Mesendoderm (in vitro differentiated cells): ENCODE results near the gene LOC128125822. TPM values are rescaled to one million over a fixed set of nuclear protein-coding genes. Genes with fewer than 3 reads are reported as not detected.

ENCODE experiments used
- DNase-seq: peaks from one replicate; pipeline ENCODE4 v3.0.0; 2013
- H2AK5ac ChIP-seq: 2 replicates; pipeline ENCODE4 v1.6.1; 2013; ENCODE audit warnings: low read length, inconsistent platforms
- H2BK120ac ChIP-seq: 2 replicates; pipeline ENCODE4 v1.6.1; 2013; ENCODE audit warnings: low read depth, mild to moderate bottlenecking, low read length, moderate library complexity, mixed read lengths
- H2BK15ac ChIP-seq: replicated peaks from 2 replicates; pipeline ENCODE4 v1.6.1; 2013; ENCODE audit warnings: low read depth, mild to moderate bottlenecking, moderate library complexity
- H2BK5ac ChIP-seq: 2 replicates; pipeline ENCODE4 v1.6.1; 2013; ENCODE audit warnings: low read length, inconsistent platforms
- H3K18ac ChIP-seq: 2 replicates; pipeline ENCODE4 v1.6.1; 2013; ENCODE audit warnings: mild to moderate bottlenecking, low read length, mixed read lengths
- H3K23ac ChIP-seq: one replicate; pipeline ENCODE4 v1.6.1; 2013; ENCODE audit warnings: low read length
- H3K27ac ChIP-seq: 2 replicates; pipeline ENCODE4 v1.5.1; 2013; ENCODE audit warnings: low read depth, mild to moderate bottlenecking, inconsistent platforms, low read length, moderate library complexity
- H3K27me3 ChIP-seq: 2 replicates; pipeline ENCODE4 v1.6.1; 2013; ENCODE audit warnings: low read length, control low read depth, mild to moderate bottlenecking, inconsistent platforms; ENCODE audit not compliant: insufficient read depth, poor library complexity
- H3K36me3 ChIP-seq: 2 replicates; pipeline ENCODE4 v1.6.1; 2013; ENCODE audit warnings: low read length, inconsistent platforms; ENCODE audit not compliant: control insufficient read depth, insufficient read depth
- H3K4ac ChIP-seq: one replicate; pipeline ENCODE4 v1.6.1; 2013; ENCODE audit warnings: low read depth, mild to moderate bottlenecking, low read length, moderate library complexity
- H3K4me1 ChIP-seq: 2 replicates; pipeline ENCODE4 v1.6.1; 2013; ENCODE audit warnings: low read depth, low read length, inconsistent platforms; ENCODE audit not compliant: control insufficient read depth
- H3K4me2 ChIP-seq: 2 replicates; pipeline ENCODE4 v1.6.1; 2013; ENCODE audit warnings: low read length
- H3K4me3 ChIP-seq: 2 replicates; pipeline ENCODE4 v1.5.1; 2013; ENCODE audit warnings: mild to moderate bottlenecking, low read length
- H3K56ac ChIP-seq: one replicate; pipeline ENCODE4 v1.6.1; 2013; ENCODE audit warnings: low read length
- H3K79me1 ChIP-seq: 2 replicates; pipeline ENCODE4 v1.6.1; 2013; ENCODE audit warnings: low read length, inconsistent platforms
- H3K79me2 ChIP-seq: 2 replicates; pipeline ENCODE4 v1.6.1; 2013; ENCODE audit warnings: mild to moderate bottlenecking, low read length; ENCODE audit not compliant: control insufficient read depth, insufficient read depth
- H3K9ac ChIP-seq: 2 replicates; pipeline ENCODE4 v1.6.1; 2013; ENCODE audit warnings: low read length, inconsistent platforms
- H4K5ac ChIP-seq: one replicate; pipeline ENCODE4 v1.6.1; 2013; ENCODE audit warnings: low read length
- H4K8ac ChIP-seq: one replicate; pipeline ENCODE4 v1.6.1; 2013; ENCODE audit warnings: low read depth, mild to moderate bottlenecking, control low read depth, low read length, moderate library complexity
- WGBS: extraction: QIAGEN DNeasy Blood & Tissue Kit; methylation state at CpG from one replicate; pipeline ENCODE4 v1.1.7; 2013; ENCODE audit warnings: low lambda C conversion rate, missing lambda C conversion rate; ENCODE audit not compliant: insufficient coverage; ENCODE audit errors: extremely low coverage; 5-methylcytosine and 5-hydroxymethylcytosine counted together
- small RNA-seq: library from polyadenylated mRNA; stranded (forward); fragments of <200 nt; extraction: miRNeasy Mini kit (QIAGEN cat#:217004); gene quantifications from one replicate; pipeline ENCODE3, GENCODE V24; 2013; ENCODE audit not compliant: insufficient read depth

Gene LOC128125822

DNA sequence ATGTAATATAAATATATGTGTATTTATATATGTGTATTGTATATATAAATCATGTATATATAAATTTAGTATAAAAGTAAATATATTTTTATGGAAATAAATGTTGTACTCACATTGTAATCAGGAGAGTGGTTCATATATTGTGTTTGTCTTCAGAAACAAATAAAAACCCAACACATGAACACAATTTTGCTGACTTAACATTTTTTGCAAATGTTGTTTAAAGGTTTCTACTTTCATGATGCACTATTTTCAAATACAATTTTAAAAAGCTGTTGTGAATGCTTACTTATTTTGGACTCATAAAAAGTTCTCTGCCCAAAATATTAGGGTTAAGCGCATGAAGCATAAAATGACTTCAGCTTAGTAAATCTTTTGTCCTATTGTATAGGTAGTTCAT lies 39.3 kb downstream of the LOC128125822 start:
- Histone ChIP-seq H3K4me3 (no peak overlapping the region), H3K23ac (no peak overlapping the region), H2BK5ac (no peak overlapping the region), H3K4ac (no peak overlapping the region), H3K79me1 (no peaks in the 10 kb centered on the region), H3K4me1 (no peaks in the 10 kb centered on the region), H3K36me3 (no peaks in the 10 kb centered on the region), H3K27me3 (no peaks in the 10 kb centered on the region), H3K4me2 (no peak overlapping the region), H3K18ac (no peak overlapping the region), H3K27ac (no peak overlapping the region), H4K8ac (no peak overlapping the region), H3K9ac (no peak overlapping the region), H4K5ac (no peak overlapping the region), H3K56ac (no peak overlapping the region), H2AK5ac (no peak overlapping the region), H2BK120ac (no peak overlapping the region), H2BK15ac (no peak overlapping the region), H3K79me2 (no peaks in the 10 kb centered on the region)
- WGBS: no CpG with 5 or more reads among the region's 1 CpG
- DNase-seq: no peak

DNA sequence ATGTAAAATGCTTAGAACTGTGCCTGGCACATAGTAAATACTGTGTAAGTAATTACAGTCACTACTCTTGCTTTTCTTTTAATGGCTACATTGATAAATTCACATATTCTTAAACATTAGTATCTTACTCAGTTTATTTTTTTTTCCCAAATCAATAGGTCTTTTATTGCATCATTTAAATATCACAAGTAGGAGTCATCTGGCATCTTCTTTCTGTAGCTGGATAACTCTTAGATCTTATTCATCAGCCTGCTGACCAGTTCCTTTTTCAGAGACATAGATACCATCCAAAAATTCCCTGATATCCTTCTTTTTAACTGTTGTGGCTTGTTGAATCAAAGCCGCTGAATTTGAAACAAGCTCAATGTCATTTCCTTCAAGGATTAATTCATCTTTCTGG lies 43.3 kb downstream of the LOC128125822 start:
- no peak overlapping the region for H2BK5ac ChIP-seq
- H3K4me1 ChIP-seq: no peaks in the 10 kb centered on the region
- H2BK120ac ChIP-seq: no peak overlapping the region
- H4K8ac ChIP-seq: no peak overlapping the region
- DNase-seq: no peak
- no peaks in the 10 kb centered on the region for H3K79me2 ChIP-seq
- no peak overlapping the region for H3K4ac ChIP-seq
- H3K56ac ChIP-seq: no peak overlapping the region
- no CpG with 5 or more reads among the region's 1 CpG for WGBS
- H3K4me2 ChIP-seq: no peak overlapping the region
- no peaks in the 10 kb centered on the region for H3K79me1 ChIP-seq
- H3K27me3 ChIP-seq: no peaks in the 10 kb centered on the region
- no peak overlapping the region for H3K27ac ChIP-seq
- no peak overlapping the region for H3K23ac ChIP-seq
- no peak overlapping the region for H4K5ac ChIP-seq
- no peaks in the 10 kb centered on the region for H3K36me3 ChIP-seq
- H3K4me3 ChIP-seq: no peak overlapping the region
- H2AK5ac ChIP-seq: no peak overlapping the region
- no peak overlapping the region for H2BK15ac ChIP-seq
- H3K9ac ChIP-seq: no peak overlapping the region
- no peak overlapping the region for H3K18ac ChIP-seq

Small RNA genes lying within 50 kb of the gene (small RNA-seq; reads per million reads assigned to genes)
- gene AL513043.1: not detected
